ENCODE measurements around the gene NKD2.
"Not testable (repeated sequence)": the region's sequence is repeated elsewhere in the genome, so short reads cannot be mapped to it uniquely, and the experiment has no call there.

Gene NKD2

DNA sequence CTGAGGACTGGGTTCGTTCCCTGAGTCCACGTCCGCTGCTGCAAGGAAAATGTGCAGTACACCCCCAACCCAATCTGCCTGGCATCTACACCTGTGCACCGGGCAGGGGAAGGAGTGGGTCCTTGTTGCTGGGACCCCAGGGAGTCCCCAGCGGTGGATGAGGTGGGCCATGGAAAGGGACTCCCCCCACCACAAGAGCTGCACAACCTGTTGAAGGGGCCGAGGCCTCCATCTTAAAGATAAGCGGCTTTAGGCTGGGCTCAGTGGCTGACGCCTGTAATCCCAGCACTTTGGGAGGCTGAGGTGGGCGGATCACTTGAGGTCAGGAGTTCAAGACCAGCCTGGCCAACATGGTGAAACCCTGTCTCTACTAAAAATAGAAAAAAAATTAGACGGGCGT lies 7.8 kb upstream of the NKD2 start:
- not testable (repeated sequence) for DNase-seq (ENCODE audit: low read depth in 2 of 2)

- no peak for DNase-seq (ENCODE audit: low read depth in 2 of 2)
Measured at GRCh38 chr5:1001406-1002270, 7.0 kb upstream of the NKD2 start.

DNA sequence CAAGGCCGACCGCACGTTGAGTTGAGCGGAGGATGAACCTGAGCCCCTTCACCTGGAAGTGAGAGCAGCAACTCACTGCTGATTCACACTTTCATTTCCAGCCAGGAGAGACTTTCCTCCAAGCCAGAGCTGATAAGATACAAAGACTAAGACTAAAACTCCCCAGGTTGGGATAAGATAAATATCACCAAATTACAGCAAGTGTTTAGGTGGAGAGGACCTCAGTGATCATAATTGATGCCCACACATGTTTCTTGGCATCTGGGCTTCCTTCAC lies 6.4 kb upstream of the NKD2 start:
- no peak for DNase-seq (ENCODE audit: low read depth in 2 of 2)

GRCh38 chr5:1002836-1003235 lies 5.8 kb upstream of the NKD2 start:
- DNase-seq (ENCODE audit: low read depth in 2 of 2), result no peak

DNA sequence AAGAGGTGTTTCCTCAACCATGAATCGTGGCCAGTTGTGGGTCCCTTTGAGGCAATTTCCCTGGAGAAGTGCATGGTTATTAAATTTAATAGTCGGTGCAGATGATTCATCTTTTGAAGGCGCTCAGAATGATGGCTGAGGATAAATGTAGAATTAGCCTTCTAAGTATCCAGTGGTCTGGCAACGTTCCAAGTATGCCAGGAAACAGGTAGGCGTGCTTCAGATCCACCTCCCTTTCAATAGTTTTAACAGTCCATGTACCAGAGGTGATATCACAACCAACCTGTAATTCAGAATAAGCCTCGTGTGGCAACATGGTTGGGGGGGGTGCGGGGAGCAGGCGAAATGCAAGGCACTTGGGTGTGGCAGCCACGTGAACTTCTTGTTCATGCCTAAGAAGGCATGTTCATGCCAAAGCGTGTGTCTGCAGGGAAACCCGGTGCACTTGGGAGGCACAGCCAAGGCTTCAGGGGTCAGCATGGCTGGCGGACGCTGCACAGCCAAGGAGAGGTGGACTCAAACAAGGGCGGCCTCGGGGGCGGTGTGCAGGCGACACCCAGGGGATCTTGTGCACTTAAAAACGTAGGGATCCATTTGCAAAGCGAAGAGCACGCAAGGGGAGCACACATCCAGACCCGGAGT lies 5.2 kb upstream of the NKD2 start:
- DNase-seq (ENCODE audit: low read depth in 2 of 2), result no peak

GRCh38 chr5:1004461-1005248 lies 3.9 kb upstream of the NKD2 start:
- DNase-seq (ENCODE audit: low read depth in 2 of 2), result no peak

- no peak for DNase-seq (ENCODE audit: low read depth in 2 of 2)
Measured at GRCh38 chr5:1005249-1005851, 3.3 kb upstream of the NKD2 start.

DNA sequence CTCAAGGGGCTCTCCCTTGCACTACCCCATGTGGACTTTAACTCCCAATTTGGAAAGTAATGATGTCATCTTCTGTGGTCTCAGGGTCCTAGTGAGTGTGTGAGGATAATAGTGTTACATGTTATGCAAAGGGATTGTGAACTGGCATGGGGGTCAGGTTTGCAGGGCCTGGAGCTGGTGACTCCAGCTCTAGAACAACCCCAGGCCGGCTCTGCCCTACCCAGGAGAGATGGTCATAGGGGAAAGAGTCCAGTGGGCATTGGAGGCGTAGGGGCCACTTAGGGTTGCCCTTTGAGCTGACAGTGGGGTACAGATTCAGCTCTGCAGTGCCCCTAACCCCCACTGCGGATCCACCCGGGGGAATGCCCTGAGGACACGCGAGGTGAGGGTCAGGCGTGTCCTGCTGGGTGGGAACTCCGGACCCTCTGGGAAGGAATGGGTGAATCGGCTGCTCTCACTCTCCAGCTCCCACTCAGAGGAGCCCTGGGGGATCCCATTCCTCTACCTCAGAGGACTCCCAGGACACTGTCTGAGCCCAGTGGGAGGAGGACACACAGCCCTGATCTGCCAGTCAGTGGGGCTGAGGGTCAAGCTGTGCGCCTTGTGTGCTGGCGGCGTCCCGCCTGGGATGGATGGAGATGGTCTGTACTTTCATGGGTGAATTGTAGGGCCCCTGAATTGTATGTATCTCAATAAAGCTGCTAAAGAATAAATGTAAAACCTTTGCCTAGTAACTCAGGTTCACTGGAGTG lies 2.5 kb upstream of the NKD2 start:
- no peak for DNase-seq (ENCODE audit: low read depth in 2 of 2)

DNA sequence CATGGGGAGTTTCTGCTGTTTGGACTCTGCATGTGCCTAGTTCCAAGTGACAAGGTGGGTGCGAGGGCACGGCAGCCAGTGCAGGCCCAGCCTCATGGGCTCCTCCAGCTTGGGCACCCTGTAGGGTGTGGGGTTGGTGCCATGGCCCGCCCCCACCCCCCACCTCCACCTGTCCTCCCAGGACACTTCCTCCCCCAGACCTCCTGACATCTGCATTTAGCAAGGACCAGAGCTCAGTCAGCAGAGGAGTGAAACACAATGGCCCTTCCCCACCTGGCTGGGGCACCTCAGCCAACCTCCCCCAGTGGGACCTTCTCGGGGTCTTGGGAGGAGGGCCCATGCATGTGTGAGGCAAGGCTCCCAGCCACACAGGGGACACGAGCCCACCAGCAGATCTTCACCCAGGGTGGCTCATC lies 1.9 kb upstream of the NKD2 start:
- DNase-seq (ENCODE audit: low read depth in 2 of 2), result no peak

DNA sequence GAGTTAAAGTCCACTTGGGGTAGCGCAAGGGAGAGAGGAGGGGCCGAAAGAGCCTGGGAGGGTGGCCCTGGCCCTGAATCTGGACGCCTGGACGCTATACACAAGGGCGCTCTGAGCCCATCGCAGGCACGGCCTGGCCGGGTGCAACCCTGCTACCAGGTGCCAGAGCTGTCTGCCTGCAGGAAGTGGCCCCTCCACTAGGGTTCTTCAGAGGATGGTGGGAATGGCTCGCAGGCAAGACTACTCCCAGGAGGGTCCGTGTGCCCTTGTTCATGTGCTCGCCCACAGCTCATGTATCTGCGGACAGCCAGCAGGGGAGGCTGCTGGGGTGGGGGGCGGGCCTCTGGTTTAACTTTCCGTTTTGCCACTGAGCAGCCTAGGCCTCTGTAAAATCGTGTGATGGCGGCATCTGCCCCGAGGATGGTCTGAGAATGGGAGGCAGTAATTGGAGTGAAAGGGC lies 1.4 kb upstream of the NKD2 start:
- DNase-seq (ENCODE audit: low read depth in 2 of 2), result no peak

- no peak for DNase-seq (ENCODE audit: low read depth in 2 of 2)
Measured at GRCh38 chr5:1007681-1008450, 736 bp upstream of the NKD2 start.

GRCh38 chr5:1009359-1010180 lies 968 bp downstream of the NKD2 start:
- DNase-seq (ENCODE audit: low read depth in 2 of 2), result no peak

GRCh38 chr5:1010181-1010510 lies 1.5 kb downstream of the NKD2 start:
- DNase-seq (ENCODE audit: low read depth in 2 of 2), result no peak

DNA sequence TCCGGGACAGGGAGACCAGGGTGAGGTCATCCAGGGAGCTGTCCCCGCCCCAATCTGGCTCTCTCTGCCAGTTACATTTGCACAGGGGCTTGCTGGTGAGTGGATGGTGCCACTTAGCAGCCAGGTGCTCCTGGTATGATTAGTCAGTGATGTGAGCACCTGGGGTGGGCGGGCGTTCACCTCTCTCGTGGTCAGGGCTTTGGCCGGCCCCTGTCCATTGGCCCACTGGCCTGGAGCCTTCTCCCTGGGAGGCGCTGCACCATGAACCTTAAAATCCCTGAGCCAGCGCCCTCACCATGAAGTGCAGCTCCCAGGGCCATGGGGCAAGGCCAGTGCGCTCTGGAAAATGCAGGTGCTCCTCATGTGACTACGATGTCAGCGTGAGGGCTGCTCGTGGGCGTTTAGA lies 2.0 kb downstream of the NKD2 start:
- DNase-seq (ENCODE audit: low read depth in 2 of 2), result no peak

- peak; percentile 42 to 49 for DNase-seq (ENCODE audit: low read depth in 2 of 2)
Measured at GRCh38 chr5:1011226-1011631, 2.6 kb downstream of the NKD2 start.

DNA sequence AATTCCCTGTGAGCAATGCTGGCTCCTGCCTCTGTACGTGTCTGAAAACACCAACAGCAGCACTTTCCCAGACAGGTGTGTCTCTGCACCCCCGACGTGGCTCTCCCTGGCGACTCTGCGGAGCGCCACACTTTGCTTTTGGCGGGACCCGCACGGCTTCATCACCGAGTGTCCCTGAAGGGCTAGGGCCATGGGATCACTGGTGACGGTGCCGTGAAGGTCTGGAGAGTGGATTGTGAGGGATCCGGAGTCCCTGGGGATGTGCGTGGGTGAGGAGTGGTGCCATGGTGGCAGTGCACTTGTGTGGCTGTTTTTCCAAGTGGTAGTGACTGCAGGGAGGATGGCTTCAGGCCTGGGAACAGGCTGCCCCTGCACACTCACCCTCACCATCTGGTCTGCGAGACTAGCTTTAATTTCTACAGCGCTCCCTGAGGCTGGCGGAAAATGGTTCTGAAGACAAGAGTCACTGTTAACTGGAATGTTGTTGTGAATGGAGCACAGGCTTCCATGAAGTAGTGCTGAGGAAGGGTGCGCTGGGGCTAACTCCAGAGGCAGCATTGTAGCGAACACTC lies 3.2 kb downstream of the NKD2 start:
- DNase-seq (ENCODE audit: low read depth in 2 of 2), result no peak

GRCh38 chr5:1012313-1012841 lies 3.8 kb downstream of the NKD2 start:
- DNase-seq (ENCODE audit: low read depth in 2 of 2), result no peak

DNA sequence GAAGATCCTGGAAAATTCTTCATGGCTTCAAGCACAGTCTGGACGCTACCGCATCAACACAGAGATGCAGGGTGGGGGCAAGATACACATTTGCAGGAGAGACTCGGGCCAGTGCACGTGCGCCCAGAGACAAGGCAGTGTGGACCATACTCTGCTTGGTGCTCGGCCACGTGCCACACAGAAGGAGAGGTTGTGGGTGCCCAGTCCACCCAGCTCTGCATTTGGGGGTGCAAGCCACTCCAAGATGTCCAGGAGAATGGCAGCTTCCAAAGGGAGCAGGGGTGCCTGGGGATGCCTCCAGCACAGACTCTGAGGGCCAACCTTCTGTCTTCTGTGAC lies 4.3 kb downstream of the NKD2 start:
- DNase-seq (ENCODE audit: low read depth in 2 of 2), result no peak

DNA sequence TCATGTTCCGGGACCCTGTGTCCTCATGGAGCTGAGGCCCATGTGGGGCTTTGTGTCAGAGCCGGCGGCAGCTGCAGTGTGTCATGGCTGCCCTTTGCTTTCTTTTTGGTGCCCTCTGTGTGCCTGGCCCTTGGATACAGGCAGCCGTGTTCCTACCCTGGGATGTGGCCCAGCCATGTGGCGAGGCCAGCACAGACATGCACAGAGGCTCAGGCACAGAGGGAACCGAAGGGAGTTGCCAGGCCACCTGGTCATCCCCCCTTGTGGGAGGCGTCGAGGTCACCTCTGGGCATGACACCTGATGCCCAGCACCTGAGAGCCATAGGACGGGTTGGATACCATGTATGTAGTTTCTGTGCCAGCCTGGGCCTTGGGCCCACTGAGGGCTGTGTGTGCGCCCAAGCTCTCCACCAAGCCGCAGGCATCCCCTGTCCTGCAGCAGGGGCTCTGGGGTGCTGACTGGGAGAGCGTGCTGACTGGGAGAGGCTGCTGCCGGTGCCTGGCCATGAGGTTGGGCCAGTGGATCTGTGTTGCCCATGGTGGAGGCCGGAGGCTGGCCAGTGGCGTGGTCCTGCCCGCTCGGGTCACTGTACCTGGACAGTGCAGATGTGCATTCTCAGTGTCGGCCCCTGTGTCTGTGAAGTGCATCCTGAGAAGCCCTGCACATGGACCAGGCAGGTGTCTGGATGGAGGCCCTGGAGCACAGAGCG lies 4.8 kb downstream of the NKD2 start:
- DNase-seq (ENCODE audit: low read depth in 2 of 2), result no peak
